ENCODE measurements around the gene IFI44.

The IFI44 gene

GRCh38 chr1:78712467-78713051, 62.9 kb downstream of the IFI44 start:
- DNase-seq = no peak

- no peak for DNase-seq
Observed at GRCh38 chr1:78713297-78713696, 63.7 kb downstream of the IFI44 start.
